Keratinocyte (primary cell): Measurements from ENCODE around the gene BMP3. TPM values are rescaled to one million over a fixed set of nuclear protein-coding genes. Genes with fewer than 3 reads are reported as not detected.

Experiments used
- DNase-seq: peaks from one replicate; pipeline ENCODE4 v3.0.0-alpha.2; 2011; ENCODE audit warnings: low read depth, missing footprints, low spot score
- FAIRE-seq: peaks from 2 replicates; lab custom pipeline; 2011; peaks lifted over from hg19 to GRCh38; lab: Jason Lieb, UNC
- H2AFZ ChIP-seq: 2 replicates; pipeline ENCODE4 v1.6.0; 2012; ENCODE audit warnings: low read length, control low read depth, inconsistent platforms; ENCODE audit not compliant: control insufficient read depth
- H3K27ac ChIP-seq: 2 replicates; pipeline ENCODE4 v1.5.1; 2011; ENCODE audit warnings: low read length; ENCODE audit not compliant: control insufficient read depth, insufficient read depth
- H3K27me3 ChIP-seq: 3 replicates; pipeline ENCODE4 v1.6.0; 2011; ENCODE audit warnings: low read length; ENCODE audit not compliant: control insufficient read depth, insufficient read depth; ENCODE audit errors: extremely low read depth
- H3K36me3 ChIP-seq, 2 experiments: 2 replicates in 1 of 2; 3 replicates in 1 of 2; pipeline ENCODE4 v1.5.1; 2011; ENCODE audit warnings: low read length in 2 of 2, mild to moderate bottlenecking in 1 of 2; ENCODE audit not compliant: control insufficient read depth in 2 of 2, insufficient read depth in 2 of 2; ENCODE audit errors: extremely low read depth in 1 of 2
- H3K4me1 ChIP-seq: 3 replicates; pipeline ENCODE4 v1.5.1; 2011; ENCODE audit warnings: low read length; ENCODE audit not compliant: control insufficient read depth, insufficient read depth; ENCODE audit errors: extremely low read depth
- H3K4me2 ChIP-seq: 3 replicates; pipeline ENCODE4 v1.6.0; 2011; ENCODE audit warnings: low read depth, low read length; ENCODE audit not compliant: control insufficient read depth, insufficient read depth; ENCODE audit errors: extremely low read depth
- H3K4me3 ChIP-seq, 3 experiments: fragments of 200-600 bp in 1 of 3; sonication (generic) in 1 of 3; 2 replicates in 2 of 3; 3 replicates in 1 of 3; pipeline ENCODE4 v1.5.1; 2011 to 2016; ENCODE audit warnings: low read length in 3 of 3, mild to moderate bottlenecking in 3 of 3, control low read depth in 2 of 3, inconsistent platforms in 1 of 3, low read depth in 1 of 3, mixed read lengths in 1 of 3, mixed run types in 1 of 3, moderate library complexity in 1 of 3; ENCODE audit not compliant: control insufficient read depth in 2 of 3, insufficient read depth in 2 of 3; ENCODE audit errors: extremely low read depth in 1 of 3
- H3K79me2 ChIP-seq: 2 replicates; pipeline ENCODE4 v1.6.0; 2012; ENCODE audit warnings: low read length; ENCODE audit not compliant: control insufficient read depth, insufficient read depth
- H3K9ac ChIP-seq: 3 replicates; pipeline ENCODE4 v1.6.0; 2011; ENCODE audit warnings: low read length; ENCODE audit not compliant: control insufficient read depth, insufficient read depth; ENCODE audit errors: extremely low read depth
- H3K9me1 ChIP-seq: 3 replicates; pipeline ENCODE4 v1.6.0; 2011; ENCODE audit warnings: low read length; ENCODE audit not compliant: control insufficient read depth, insufficient read depth; ENCODE audit errors: extremely low read depth
- H3K9me3 ChIP-seq: 2 replicates; pipeline ENCODE4 v1.5.1; 2012; ENCODE audit warnings: low read depth, low read length; ENCODE audit not compliant: control insufficient read depth
- H4K20me1 ChIP-seq: 3 replicates; pipeline ENCODE4 v1.6.0; 2011; ENCODE audit warnings: low read length; ENCODE audit not compliant: control insufficient read depth, insufficient read depth; ENCODE audit errors: extremely low read depth
- CTCF ChIP-seq, 3 experiments: IDR thresholded peaks in 1 of 3; conservative IDR thresholded peaks in 1 of 3; optimal IDR thresholded peaks in 1 of 3; 2 replicates in 2 of 3; 3 replicates in 1 of 3; pipeline versions ENCODE3 to v1.5.1; 2011; ENCODE audit warnings: low read length in 3 of 3, mild to moderate bottlenecking in 3 of 3, moderate library complexity in 2 of 3, control low read depth in 1 of 3, inconsistent platforms in 1 of 3; ENCODE audit not compliant: insufficient read depth in 2 of 3; ENCODE audit errors: extremely low read depth in 1 of 3
- EZH2 ChIP-seq: IDR thresholded peaks from one replicate; pipeline ENCODE4 v1.6.1; 2012; ENCODE audit warnings: inconsistent platforms, mild to moderate bottlenecking, low read length, moderate library complexity
- dilution Hi-C: fragments of 300-500 bp; cut with MboI; formaldehyde crosslinking; loops from one replicate; pipeline ENCODE4 v1.7.0; 2020; ENCODE audit warnings: low sequenced_read_pairs; ENCODE audit not compliant: extremely low pct_ligation_motif_present
- polyA plus RNA-seq, 5 experiments: library from polyadenylated mRNA; depleted of rRNA in 3 of 5; stranded (reverse) in 3 of 5; stranded (forward) in 1 of 5; unstranded in 1 of 5; fragments of >200 nt; gene quantifications; 1 replicate in 1 of 5; 2 replicates in 3 of 5; 3 replicates in 1 of 5; pipeline versions ENCODE4 v1.2.1 to v1.2.3, GENCODE V29; 2011 to 2012; ENCODE audit warnings: missing spikeins in 2 of 5, low read depth in 1 of 5, low replicate concordance in 1 of 5

BMP3 gene
- polyA plus RNA-seq, 1 donor (not counting 4 experiments of a cell fraction or from before 2014, with no cell fraction given): not detected

GRCh38 chr4:81069706-81070331, 39.3 kb downstream of the BMP3 start:
- FAIRE-seq: peak; percentile 73
- Histone ChIP-seq H3K4me2 (no peak overlapping the region), H3K4me1 (no peaks in the 10 kb centered on the region), H3K79me2 (no peaks in the 10 kb centered on the region), H2AFZ (no peak overlapping the region), H3K9me3 (no peaks in the 10 kb centered on the region), H3K36me3 (no peaks in the 10 kb centered on the region), H3K9me1 (no peaks in the 10 kb centered on the region), H4K20me1 (no peaks in the 10 kb centered on the region), H3K4me3 (no peak overlapping the region), H3K27me3 (no peaks in the 10 kb centered on the region), H3K9ac (no peak overlapping the region), H3K27ac (no peak overlapping the region)
- peak; percentile 48 for DNase-seq
- dilution Hi-C loops: no loop called here
- no peak for TF ChIP-seq EZH2
- peak; percentile 82 to 94 (median 85) for TF ChIP-seq CTCF (optimal IDR thresholded peaks at IDR 0.05 in 1 of 3, IDR thresholded peaks at IDR 0.05 in 1 of 3, conservative IDR thresholded peaks at IDR 0.05 in 1 of 3; ENCODE audit: extremely low read depth in 1 of 3, insufficient read depth in 2 of 3, low read length in 3 of 3)

DNA sequence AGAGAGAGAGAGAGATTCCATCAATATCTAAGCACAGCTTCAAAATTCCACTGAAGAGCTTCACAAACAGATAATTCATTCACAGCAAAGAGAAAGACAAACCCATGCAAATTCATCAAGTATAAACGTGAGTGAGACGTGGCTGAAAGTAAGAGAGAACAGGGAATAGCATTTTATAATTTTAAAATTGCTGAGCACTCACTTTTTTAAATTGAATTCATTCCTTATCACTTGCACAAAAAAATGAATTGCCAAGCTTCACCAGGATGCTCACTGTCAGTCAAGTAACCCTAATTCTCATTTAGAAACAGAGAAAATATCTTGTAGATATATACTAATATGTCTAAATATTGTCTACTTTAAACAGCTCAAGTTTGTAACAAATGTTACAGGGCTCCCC, 40.5 kb downstream of the BMP3 start:
- no peaks in the 10 kb centered on the region for H3K4me1 ChIP-seq
- no peak overlapping the region for H3K27ac ChIP-seq
- no peaks in the 10 kb centered on the region for H3K27me3 ChIP-seq
- no peaks in the 10 kb centered on the region for H3K9me3 ChIP-seq
- no peak for DNase-seq
- no peaks in the 10 kb centered on the region for H3K79me2 ChIP-seq
- no peaks in the 10 kb centered on the region for H3K9me1 ChIP-seq
- no peak for FAIRE-seq
- H3K9ac ChIP-seq: no peak overlapping the region
- no peak overlapping the region for H3K4me3 ChIP-seq
- TF ChIP-seq CTCF (optimal IDR thresholded peaks at IDR 0.05 in 1 of 3, IDR thresholded peaks at IDR 0.05 in 1 of 3, conservative IDR thresholded peaks at IDR 0.05 in 1 of 3; ENCODE audit: extremely low read depth in 1 of 3, insufficient read depth in 2 of 3, low read length in 3 of 3): no peak
- TF ChIP-seq EZH2: no peak
- no peak overlapping the region for H3K4me2 ChIP-seq
- dilution Hi-C loops: no loop called here
- no peaks in the 10 kb centered on the region for H3K36me3 ChIP-seq
- H2AFZ ChIP-seq: no peak overlapping the region
- no peaks in the 10 kb centered on the region for H4K20me1 ChIP-seq
